Psoas muscle (tissue), 8 donors: ENCODE data around the gene PTPRA. TPM values are rescaled to one million over a fixed set of nuclear protein-coding genes. Genes with fewer than 3 reads are reported as not detected.

Experiments used
- ATAC-seq, 4 donors: fragments of 200-7000 bp; cut with Tn5 transposase; one replicate each; pipeline ENCODE4 v1.9.1; 2020; ENCODE audit warnings: moderate library complexity in 3 of 4, mild to moderate bottlenecking in 2 of 4
- DNase-seq, 2 donors: peaks; one replicate each; pipeline ENCODE4 v3.0.0-alpha.2; 2020
- H3K27ac ChIP-seq: fragments of 200-600 bp; one replicate; pipeline ENCODE4 v1.8.0; 2022
- H3K27me3 ChIP-seq, 3 donors: fragments of 200-600 bp in 1 of 3; one replicate each; pipeline versions ENCODE4 v1.6.1 to v1.8.0; 2013 to 2022; ENCODE audit warnings: low read length in 2 of 3, mild to moderate bottlenecking in 2 of 3, moderate library complexity in 1 of 3; ENCODE audit not compliant: insufficient read depth in 3 of 3
- H3K36me3 ChIP-seq, 2 donors: fragments of 200-600 bp in 1 of 2; one replicate each; pipeline versions ENCODE4 v1.6.1 to v1.8.0; 2013 to 2022; ENCODE audit warnings: low read depth in 1 of 2, mild to moderate bottlenecking in 1 of 2, moderate library complexity in 1 of 2; ENCODE audit not compliant: insufficient read depth in 1 of 2
- H3K4me1 ChIP-seq: fragments of 200-600 bp; one replicate; pipeline ENCODE4 v1.8.0; 2022
- H3K4me3 ChIP-seq: fragments of 200-600 bp; one replicate; pipeline ENCODE4 v1.8.0; 2022; ENCODE audit warnings: mild to moderate bottlenecking
- H3K9me3 ChIP-seq: fragments of 200-600 bp; one replicate; pipeline ENCODE4 v1.8.0; 2022
- CTCF ChIP-seq: fragments of 200-600 bp; IDR thresholded peaks from one replicate; pipeline ENCODE4 v1.8.0; 2022; ENCODE audit warnings: antibody characterized with exemption
- WGBS, 3 donors: extraction: QIAGEN DNeasy Blood & Tissue Kit; methylation state at CpG; one replicate each; pipeline versions ENCODE4 v1.1.6 to v1.1.7; 2013; 5-methylcytosine and 5-hydroxymethylcytosine counted together
- intact Hi-C, 2 donors: fragments of 100-400 bp; cut with DNase I; formaldehyde crosslinking; loops; one replicate each; pipeline versions ENCODE4 v1.11.0 to v1.14.2; 2022
- polyA plus RNA-seq, 3 donors: library from polyadenylated mRNA; stranded (reverse); fragments of 200-250 nt; gene quantifications; one replicate each; pipeline ENCODE4 v1.2.3, GENCODE V29; 2013
- total RNA-seq, 4 donors: library from RNA; stranded (reverse); fragmentation: NEBNext Ultra II Directional in 2 of 4; extraction: Animal tissue kit (Norgen Biotek cat#: 25700) in 2 of 4; gene quantifications; one replicate each; pipeline versions ENCODE4 v1.2.1 to v1.2.4, GENCODE V29; 2021 to 2023
- donor health status: healthy with polysubstance abuse.
- donor health status: DM: no; HTN: no; CAD: no; lungs with moderate emphysema.
- donor health status: Bipolar disorder and iron deficiency.
- donor health status: healthy.
- donor health status: DM: yes; HTN: yes; CAD: no.
- donor health status: DM: no; HTN: no; CAD: no.
- donor health status: DM: no; HTN: no; CAD: no.
- donor health status: DM: yes; HTN: yes; CAD: no.

PTPRA gene
- total and polyA plus RNA-seq, 7 donors = 7.6 to 19.9 (median 15.0) TPM

GRCh38 chr20:3077618-3078134 lies 204.4 kb downstream of the PTPRA start:
- peaks cover 0 to 13% (median 6%) of the 10 kb centered on the region in 3 donors for H3K27me3 ChIP-seq
- no peak overlapping the region for H3K4me3 ChIP-seq
- WGBS, 3 donors = 81 to 91% (median 90%) methylated on average over 4 of the region's 4 CpGs
- TF ChIP-seq CTCF = no peak
- H3K36me3 ChIP-seq = no peaks in the 10 kb centered on the region
- intact Hi-C loops = no loop called here
- peaks cover 8% of the 10 kb centered on the region for H3K4me1 ChIP-seq
- H3K27ac ChIP-seq = no peak overlapping the region
- DNase-seq = no peak
- ATAC-seq = no peak
- H3K9me3 ChIP-seq = no peaks in the 10 kb centered on the region

GRCh38 chr20:3080939-3081388 lies 207.7 kb downstream of the PTPRA start:
- no peak for TF ChIP-seq CTCF
- ATAC-seq = peak; percentile 97 to 99 (median 99)
- peaks cover 8% of the 10 kb centered on the region for H3K4me1 ChIP-seq
- no peak overlapping the region for H3K4me3 ChIP-seq
- intact Hi-C loops = no loop called here
- peak overlapping the region; percentile 4 for H3K27ac ChIP-seq
- peaks cover 0 to 37% (median 21%) of the 10 kb centered on the region in 3 donors for H3K27me3 ChIP-seq
- 13 to 24% (median 13%) methylated on average over 6 of the region's 6 CpGs for WGBS, 3 donors
- no peaks in the 10 kb centered on the region for H3K36me3 ChIP-seq
- no peaks in the 10 kb centered on the region for H3K9me3 ChIP-seq
- peak; percentile 86 to 93 for DNase-seq

- TF ChIP-seq CTCF = no peak
- Histone ChIP-seq H3K4me1 (peaks cover 8% of the 10 kb centered on the region), H3K4me3 (no peak overlapping the region), H3K9me3 (no peaks in the 10 kb centered on the region), H3K27me3 (peaks cover 0 to 37% (median 21%) of the 10 kb centered on the region in 3 donors), H3K36me3 (no peaks in the 10 kb centered on the region), H3K27ac (no peak overlapping the region)
- ATAC-seq (peak in 1 of 4 donors; percentile 5), DNase-seq (no peak)
- intact Hi-C loops = no loop called here
- WGBS, 3 donors = 91 to 95% (median 95%) methylated on average over 11 of the region's 11 CpGs
Measured at GRCh38 chr20:3081641-3082040, 208.4 kb downstream of the PTPRA start.

GRCh38 chr20:3082306-3082951 lies 209.1 kb downstream of the PTPRA start:
- H3K4me1 ChIP-seq = peaks cover 8% of the 10 kb centered on the region
- no peak overlapping the region for H3K27ac ChIP-seq
- ATAC-seq = no peak
- WGBS, 3 donors = 7 to 17% (median 17%) methylated on average over 38 to 71 of the region's 71 CpGs
- H3K36me3 ChIP-seq = no peaks in the 10 kb centered on the region
- H3K27me3 ChIP-seq = peaks cover 0 to 37% (median 21%) of the 10 kb centered on the region in 3 donors
- peak overlapping the region; percentile 41 for H3K4me3 ChIP-seq
- no peak for DNase-seq
- TF ChIP-seq CTCF = no peak
- H3K9me3 ChIP-seq = no peaks in the 10 kb centered on the region
- intact Hi-C loops = no loop called here
